Naive thymus-derived CD4-positive, alpha-beta T cell (primary cell): ENCODE results near the gene NDUFB8. TPM values are rescaled to one million over a fixed set of nuclear protein-coding genes. Genes with fewer than 3 reads are reported as not detected.

Experiments used
- ATAC-seq: fragments of 150-1000 bp; cut with Tn5 transposase; 2 replicates; pipeline ENCODE4 v1.10.0; 2021; ENCODE audit warnings: mild to moderate bottlenecking, moderate library complexity
- CTCF ChIA-PET: fragments of 350-600 bp; sonication (Branson Sonifier 250); formaldehyde crosslinking; loops from one replicate; lab custom pipeline; 2021; ENCODE audit warnings: antibody characterized with exemption; lab: Charles Lee
- POLR2A ChIA-PET: fragments of 350-600 bp; sonication (Branson Sonifier 250); formaldehyde crosslinking; loops from one replicate; lab custom pipeline; 2021; ENCODE audit warnings: antibody characterized with exemption, inconsistent platforms; lab: Charles Lee
- DNase-seq, 9 donors: peaks; one replicate each; pipeline versions ENCODE4 v3.0.0 to v3.0.0-alpha.2; 2020 to 2022; ENCODE audit warnings: mixed read lengths in 1 of 9
- H3K27ac ChIP-seq: one replicate; pipeline ENCODE4 v1.7.0; 2013; ENCODE audit warnings: mild to moderate bottlenecking, low read depth, low read length, moderate library complexity
- H3K27me3 ChIP-seq, 2 donors: one replicate each; pipeline ENCODE4 v1.7.0; 2013; ENCODE audit warnings: low read length in 2 of 2, mild to moderate bottlenecking in 2 of 2, moderate library complexity in 2 of 2; ENCODE audit not compliant: control insufficient read depth in 2 of 2, insufficient read depth in 2 of 2
- H3K36me3 ChIP-seq, 3 experiments: 1 replicate in 2 of 3; 2 replicates in 1 of 3; pipeline ENCODE4 v1.7.0; 2013; ENCODE audit warnings: low read length in 3 of 3, mild to moderate bottlenecking in 3 of 3, moderate library complexity in 1 of 3; ENCODE audit not compliant: insufficient read depth in 3 of 3, control insufficient read depth in 2 of 3
- H3K4me1 ChIP-seq, 2 donors: one replicate each; pipeline ENCODE4 v1.7.0; 2013; ENCODE audit warnings: low read length in 2 of 2, mild to moderate bottlenecking in 2 of 2, moderate library complexity in 1 of 2; ENCODE audit not compliant: control insufficient read depth in 2 of 2, insufficient read depth in 2 of 2
- H3K4me3 ChIP-seq: 2 replicates; pipeline ENCODE4 v1.7.0; 2013; ENCODE audit warnings: mild to moderate bottlenecking, low read length
- H3K9me3 ChIP-seq, 3 experiments: 1 replicate in 2 of 3; 2 replicates in 1 of 3; pipeline ENCODE4 v1.7.0; 2013; ENCODE audit warnings: low read length in 3 of 3; ENCODE audit not compliant: control insufficient read depth in 2 of 3
- H3K27ac Mint-ChIP-seq, 9 donors: one replicate each; pipeline ENCODE4 v1.8.0; 2020 to 2022; ENCODE audit warnings: mixed read lengths in 9 of 9, mild to moderate bottlenecking in 8 of 9, moderate library complexity in 5 of 9, inconsistent platforms in 2 of 9
- H3K27me3 Mint-ChIP-seq, 5 donors: one replicate each; pipeline ENCODE4 v1.8.0; 2021 to 2022; ENCODE audit warnings: mixed read lengths in 5 of 5, mild to moderate bottlenecking in 1 of 5
- H3K36me3 Mint-ChIP-seq, 5 donors: one replicate each; pipeline ENCODE4 v1.8.0; 2020 to 2022; ENCODE audit warnings: mixed read lengths in 5 of 5, mild to moderate bottlenecking in 3 of 5, inconsistent platforms in 1 of 5
- H3K4me1 Mint-ChIP-seq, 7 donors: one replicate each; pipeline ENCODE4 v1.8.0; 2020 to 2022; ENCODE audit warnings: mixed read lengths in 7 of 7, mild to moderate bottlenecking in 3 of 7, inconsistent platforms in 1 of 7
- H3K4me3 Mint-ChIP-seq, 10 donors: one replicate each; pipeline ENCODE4 v1.8.0; 2020 to 2022; ENCODE audit warnings: mild to moderate bottlenecking in 10 of 10, mixed read lengths in 10 of 10, moderate library complexity in 6 of 10, inconsistent platforms in 2 of 10
- H3K9me3 Mint-ChIP-seq, 11 donors: one replicate each; pipeline ENCODE4 v1.8.0; 2020 to 2022; ENCODE audit warnings: mixed read lengths in 11 of 11, mild to moderate bottlenecking in 4 of 11, inconsistent platforms in 1 of 11, moderate library complexity in 1 of 11
- intact Hi-C, 2 donors: fragments of 100-400 bp; cut with micrococcal nuclease; formaldehyde crosslinking; loops; one replicate each; pipeline ENCODE4 v1.15.1; 2023
- polyA plus RNA-seq, 2 donors: library from polyadenylated mRNA; unstranded; fragments of 300-500 nt; fragmentation: Illumina TruSeq; gene quantifications; one replicate each; pipeline ENCODE4 v1.2.3, GENCODE V29; 2021
- total RNA-seq, 6 experiments: library from RNA in 5 of 6; stranded (reverse) in 5 of 6; gene quantifications; 1 replicate in 5 of 6; 2 replicates in 1 of 6; pipeline ENCODE4 v1.2.3 and lab custom pipeline; 2021 to 2026

Gene NDUFB8
- total and polyA plus RNA-seq, 7 experiments from 2014 or later = 137 to 554 (median 160) TPM

GRCh38 chr10:100569687-100570481 lies 40.2 kb upstream of the NDUFB8 start:
- Histone ChIP-seq H3K4me1 (no peaks in the 10 kb centered on the region), H3K9me3 (no peaks in the 10 kb centered on the region), H3K27me3 (peaks cover 0 to 16% of the 10 kb centered on the region in 2 donors), H3K4me3 (no peak overlapping the region), H3K36me3 (no peaks in the 10 kb centered on the region), H3K27ac (no peak overlapping the region)
- no peak overlapping the region for H3K4me3 Mint-ChIP-seq
- no peak overlapping the region for H3K27ac Mint-ChIP-seq
- H3K27me3 Mint-ChIP-seq = peaks cover 0 to 41% (median 20%) of the 10 kb centered on the region in 5 donors
- CTCF ChIA-PET = interaction anchor here (0.6 kb wide), 1 partner anchor 51 kb away, joined by 3 read pairs; no protein-coding TSS in a partner anchor
- DNase-seq (no peak), ATAC-seq (no peak)
- POLR2A ChIA-PET = interaction anchor here (0.6 kb wide), 1 partner anchor 61 kb away, joined by 3 read pairs; no protein-coding TSS in a partner anchor
- H3K36me3 Mint-ChIP-seq = peaks cover 0 to 2% (median 0%) of the 10 kb centered on the region in 5 donors
- H3K4me1 Mint-ChIP-seq = no peaks in the 10 kb centered on the region
- peaks cover 0 to 4% (median 0%) of the 10 kb centered on the region in 11 donors for H3K9me3 Mint-ChIP-seq
- intact Hi-C loops = loop anchor here in 1 of 2 donors (10.0 kb wide), 1 partner anchor 105 kb away; no protein-coding TSS in a partner anchor

DNA sequence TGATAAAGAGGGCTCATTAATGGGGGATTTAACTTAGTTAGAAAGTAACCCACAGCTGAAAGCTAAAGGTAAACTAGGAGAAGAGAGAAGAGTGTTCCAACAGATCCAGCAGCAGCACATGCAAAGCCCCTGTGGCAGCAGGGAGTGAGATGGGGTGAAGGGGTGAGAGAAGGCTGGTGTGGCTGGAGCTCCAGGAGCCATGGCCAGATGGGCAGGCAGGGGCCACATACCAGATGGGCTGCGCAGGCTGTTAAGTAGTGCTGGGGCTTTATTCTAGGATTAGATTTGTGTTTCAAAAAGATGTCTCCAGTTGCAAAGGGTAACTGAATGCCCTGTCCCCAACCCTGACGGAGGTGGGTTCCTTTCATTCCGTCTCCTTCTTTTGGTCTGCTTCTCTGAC lies 39.2 kb upstream of the NDUFB8 start:
- intact Hi-C loops = loop anchor here in 1 of 2 donors (10.0 kb wide), 1 partner anchor 106 kb away; no protein-coding TSS in a partner anchor
- peaks cover 0 to 16% of the 10 kb centered on the region in 2 donors for H3K27me3 ChIP-seq
- no peak overlapping the region for H3K27ac Mint-ChIP-seq
- no peak overlapping the region for H3K4me3 Mint-ChIP-seq
- ATAC-seq (no peak), DNase-seq (no peak)
- no peaks in the 10 kb centered on the region for H3K4me1 ChIP-seq
- H3K27ac ChIP-seq = no peak overlapping the region
- H3K9me3 ChIP-seq = no peaks in the 10 kb centered on the region
- peaks cover 0 to 51% (median 26%) of the 10 kb centered on the region in 5 donors for H3K27me3 Mint-ChIP-seq
- ChIA-PET CTCF (no interaction called here), POLR2A (no interaction called here)
- no peaks in the 10 kb centered on the region for H3K36me3 ChIP-seq
- no peaks in the 10 kb centered on the region for H3K4me1 Mint-ChIP-seq
- no peak overlapping the region for H3K4me3 ChIP-seq
- peaks cover 0 to 2% (median 0%) of the 10 kb centered on the region in 5 donors for H3K36me3 Mint-ChIP-seq
- peaks cover 0 to 4% (median 0%) of the 10 kb centered on the region in 11 donors for H3K9me3 Mint-ChIP-seq

DNA sequence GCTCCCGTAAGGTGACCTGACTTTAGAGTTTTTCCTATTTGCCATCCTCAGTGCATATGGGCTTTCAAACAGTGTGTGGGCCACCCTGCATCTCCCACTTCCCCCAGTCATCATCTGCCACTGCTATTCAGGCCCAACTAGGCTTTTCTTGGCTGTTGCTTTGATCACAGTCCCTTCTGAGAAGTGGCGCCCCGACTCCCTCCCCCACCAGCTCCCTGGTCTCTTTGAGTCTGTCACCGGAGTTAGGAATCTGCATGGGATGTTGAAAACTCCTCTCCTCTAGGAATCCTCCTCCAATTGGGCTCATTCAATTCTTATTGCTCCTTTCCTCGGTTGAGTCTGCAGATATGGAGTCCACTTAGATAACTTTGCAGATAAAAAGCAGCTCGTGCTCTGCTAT lies 38.2 kb upstream of the NDUFB8 start:
- H3K4me3 Mint-ChIP-seq = no peak overlapping the region
- Histone ChIP-seq H3K27ac (no peak overlapping the region), H3K36me3 (no peaks in the 10 kb centered on the region), H3K4me1 (no peaks in the 10 kb centered on the region), H3K27me3 (peaks cover 0 to 16% of the 10 kb centered on the region in 2 donors), H3K4me3 (no peak overlapping the region), H3K9me3 (no peaks in the 10 kb centered on the region)
- no peak for ATAC-seq
- POLR2A ChIA-PET = no interaction called here
- peaks cover 0 to 4% (median 0%) of the 10 kb centered on the region in 11 donors for H3K9me3 Mint-ChIP-seq
- H3K36me3 Mint-ChIP-seq = peaks cover 0 to 2% (median 0%) of the 10 kb centered on the region in 5 donors
- no peak for DNase-seq
- CTCF ChIA-PET = no interaction called here
- no peak overlapping the region for H3K27ac Mint-ChIP-seq
- intact Hi-C loops = loop anchor here in 1 of 2 donors (10.0 kb wide), 1 partner anchor 107 kb away; no protein-coding TSS in a partner anchor
- peaks cover 8 to 54% (median 25%) of the 10 kb centered on the region in 5 donors for H3K27me3 Mint-ChIP-seq
- H3K4me1 Mint-ChIP-seq = peaks cover 0 to 7% (median 3%) of the 10 kb centered on the region in 7 donors

DNA sequence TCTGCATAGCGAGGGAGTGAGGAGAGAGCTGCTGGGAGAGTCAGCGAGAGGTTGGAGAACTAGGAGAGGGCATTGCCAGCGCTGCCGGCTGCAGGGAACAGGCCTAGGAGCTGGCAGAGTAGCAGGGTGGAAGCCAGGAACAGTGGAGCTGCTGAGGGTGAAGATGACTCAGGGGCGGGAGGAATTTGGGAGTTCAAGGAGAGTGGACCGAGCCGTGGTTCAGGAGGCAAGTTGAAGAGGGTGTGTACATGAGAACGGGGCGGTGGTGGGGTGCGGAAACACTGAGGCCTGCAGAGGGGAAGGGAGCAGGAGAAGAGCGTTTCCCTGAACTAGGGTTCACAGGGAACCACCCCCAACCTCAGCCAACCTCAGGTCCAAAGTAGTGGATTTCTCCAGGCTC lies 37.6 kb upstream of the NDUFB8 start:
- peaks cover 0 to 2% (median 0%) of the 10 kb centered on the region in 5 donors for H3K36me3 Mint-ChIP-seq
- POLR2A ChIA-PET = no interaction called here
- no peak overlapping the region for H3K4me3 Mint-ChIP-seq
- Histone ChIP-seq H3K27ac (no peak overlapping the region), H3K36me3 (no peaks in the 10 kb centered on the region), H3K27me3 (peaks cover 0 to 16% of the 10 kb centered on the region in 2 donors), H3K4me3 (no peak overlapping the region), H3K9me3 (no peaks in the 10 kb centered on the region), H3K4me1 (no peaks in the 10 kb centered on the region)
- H3K9me3 Mint-ChIP-seq = peaks cover 0 to 4% (median 0%) of the 10 kb centered on the region in 11 donors
- no peak for ATAC-seq
- intact Hi-C loops = loop anchor here in 1 of 2 donors (10.0 kb wide), 1 partner anchor 108 kb away; no protein-coding TSS in a partner anchor
- CTCF ChIA-PET = no interaction called here
- peaks cover 0 to 9% (median 4%) of the 10 kb centered on the region in 7 donors for H3K4me1 Mint-ChIP-seq
- peaks cover 10 to 51% (median 23%) of the 10 kb centered on the region in 5 donors for H3K27me3 Mint-ChIP-seq
- no peak overlapping the region for H3K27ac Mint-ChIP-seq
- no peak for DNase-seq

GRCh38 chr10:100566561-100566960 lies 36.9 kb upstream of the NDUFB8 start:
- H3K4me3 Mint-ChIP-seq = no peak overlapping the region
- peaks cover 11 to 51% (median 23%) of the 10 kb centered on the region in 5 donors for H3K27me3 Mint-ChIP-seq
- no peak overlapping the region for H3K27ac Mint-ChIP-seq
- no peaks in the 10 kb centered on the region for H3K9me3 ChIP-seq
- no peak overlapping the region for H3K27ac ChIP-seq
- H3K27me3 ChIP-seq = peaks cover 0 to 12% of the 10 kb centered on the region in 2 donors
- no peak overlapping the region for H3K4me3 ChIP-seq
- H3K4me1 ChIP-seq = peaks cover 4% of the 10 kb centered on the region in 2 donors
- no peaks in the 10 kb centered on the region for H3K36me3 ChIP-seq
- peaks cover 0 to 4% (median 0%) of the 10 kb centered on the region in 11 donors for H3K9me3 Mint-ChIP-seq
- ChIA-PET POLR2A (no interaction called here), CTCF (interaction anchor here (0.7 kb wide), 1 partner anchor 53 kb away, joined by 3 read pairs; no protein-coding TSS in a partner anchor)
- ATAC-seq (no peak), DNase-seq (no peak)
- intact Hi-C loops = loop anchor here in 1 of 2 donors (10.0 kb wide), 1 partner anchor 108 kb away; no protein-coding TSS in a partner anchor
- H3K4me1 Mint-ChIP-seq = peaks cover 0 to 15% (median 8%) of the 10 kb centered on the region in 7 donors
- peaks cover 0 to 2% (median 0%) of the 10 kb centered on the region in 5 donors for H3K36me3 Mint-ChIP-seq

- H3K27me3 ChIP-seq = peaks cover 0 to 12% of the 10 kb centered on the region in 2 donors
- CTCF ChIA-PET = no interaction called here
These were observed 35.7 kb upstream of the NDUFB8 start for GRCh38 chr10:100565206-100565985.

More at GRCh38 chr10:100565206-100565985, 35.7 kb upstream of the NDUFB8 start:
- no peak overlapping the region for H3K4me3 Mint-ChIP-seq
- ATAC-seq = no peak
- Histone ChIP-seq H3K4me1 (peaks cover 5 to 7% of the 10 kb centered on the region in 2 donors), H3K9me3 (no peaks in the 10 kb centered on the region), H3K36me3 (no peaks in the 10 kb centered on the region), H3K27ac (no peak overlapping the region), H3K4me3 (no peak overlapping the region)
- H3K27me3 Mint-ChIP-seq = peaks cover 17 to 51% (median 25%) of the 10 kb centered on the region in 5 donors
- intact Hi-C loops = loop anchor here in 1 of 2 donors (10.0 kb wide), 1 partner anchor 109 kb away; no protein-coding TSS in a partner anchor
- no peak for DNase-seq
- peaks cover 0 to 4% (median 0%) of the 10 kb centered on the region in 11 donors for H3K9me3 Mint-ChIP-seq
- H3K27ac Mint-ChIP-seq = peak overlapping the region in 1 of 9 donors; percentile 26
- POLR2A ChIA-PET = interaction anchor here (0.7 kb wide), 1 partner anchor 20 kb away, joined by 3 read pairs; no protein-coding TSS in a partner anchor
- H3K4me1 Mint-ChIP-seq = peaks cover 0 to 27% (median 11%) of the 10 kb centered on the region in 7 donors
- H3K36me3 Mint-ChIP-seq = peaks cover 0 to 5% (median 3%) of the 10 kb centered on the region in 5 donors
